ENCODE data around the gene IFITM5. TPM values are rescaled to one million over a fixed set of nuclear protein-coding genes. Genes with fewer than 3 reads are reported as not detected.
A peak's percentile ranks its signal among the peaks of the same experiment; 100 is the strongest.

IFITM5 gene
- total RNA-seq, 3 donors from 2014 or later = not detected

DNA sequence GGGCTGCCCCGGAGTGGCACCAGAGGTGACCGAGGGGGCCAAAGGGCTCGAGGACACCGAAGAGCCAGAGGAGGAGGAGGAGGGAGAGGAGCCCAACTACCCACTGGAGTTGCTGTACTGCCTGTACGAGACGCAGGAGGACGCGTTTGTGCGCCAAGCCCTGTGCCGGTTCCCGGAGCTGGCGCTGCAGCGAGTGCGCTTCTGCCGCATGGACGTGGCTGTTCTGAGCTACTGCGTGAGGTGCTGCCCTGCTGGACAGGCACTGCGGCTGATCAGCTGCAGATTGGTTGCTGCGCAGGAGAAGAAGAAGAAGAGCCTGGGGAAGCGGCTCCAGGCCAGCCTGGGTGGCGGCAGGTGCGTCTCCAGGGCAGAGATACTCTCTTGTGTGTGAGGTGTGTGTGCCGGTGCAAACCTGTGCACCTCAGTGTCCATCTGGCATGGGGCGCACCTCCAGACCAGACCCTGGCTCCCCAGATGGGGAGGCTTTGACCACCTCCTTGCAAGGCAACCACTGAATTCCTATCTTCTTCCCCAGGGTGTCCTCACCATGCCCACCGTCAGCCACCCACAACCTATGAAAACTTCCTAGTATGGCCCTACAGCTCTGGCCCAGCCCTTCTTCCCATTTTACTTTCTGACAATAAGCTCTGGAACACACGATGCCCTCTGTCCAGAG, 17.7 kb downstream of the IFITM5 start:
- H3K4me1 ChIP-seq (ENCODE audit: low read depth) = peaks cover 29% of the 10 kb centered on the region
- ATAC-seq (no peak), DNase-seq (no peak)
- H3K4me3 ChIP-seq = no peak overlapping the region
- TF ChIP-seq, protein P1, sequence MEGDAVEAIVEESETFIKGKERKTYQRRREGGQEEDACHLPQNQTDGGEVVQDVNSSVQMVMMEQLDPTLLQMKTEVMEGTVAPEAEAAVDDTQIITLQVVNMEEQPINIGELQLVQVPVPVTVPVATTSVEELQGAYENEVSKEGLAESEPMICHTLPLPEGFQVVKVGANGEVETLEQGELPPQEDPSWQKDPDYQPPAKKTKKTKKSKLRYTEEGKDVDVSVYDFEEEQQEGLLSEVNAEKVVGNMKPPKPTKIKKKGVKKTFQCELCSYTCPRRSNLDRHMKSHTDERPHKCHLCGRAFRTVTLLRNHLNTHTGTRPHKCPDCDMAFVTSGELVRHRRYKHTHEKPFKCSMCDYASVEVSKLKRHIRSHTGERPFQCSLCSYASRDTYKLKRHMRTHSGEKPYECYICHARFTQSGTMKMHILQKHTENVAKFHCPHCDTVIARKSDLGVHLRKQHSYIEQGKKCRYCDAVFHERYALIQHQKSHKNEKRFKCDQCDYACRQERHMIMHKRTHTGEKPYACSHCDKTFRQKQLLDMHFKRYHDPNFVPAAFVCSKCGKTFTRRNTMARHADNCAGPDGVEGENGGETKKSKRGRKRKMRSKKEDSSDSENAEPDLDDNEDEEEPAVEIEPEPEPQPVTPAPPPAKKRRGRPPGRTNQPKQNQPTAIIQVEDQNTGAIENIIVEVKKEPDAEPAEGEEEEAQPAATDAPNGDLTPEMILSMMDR (IDR thresholded peaks at IDR 0.05) = no peak
- no peaks in the 10 kb centered on the region for H3K36me3 ChIP-seq (ENCODE audit: low read depth)
- no peaks in the 10 kb centered on the region for H3K9me3 ChIP-seq
- intact Hi-C loops (cut with DNase I, micrococcal nuclease) = no loop called here

DNA sequence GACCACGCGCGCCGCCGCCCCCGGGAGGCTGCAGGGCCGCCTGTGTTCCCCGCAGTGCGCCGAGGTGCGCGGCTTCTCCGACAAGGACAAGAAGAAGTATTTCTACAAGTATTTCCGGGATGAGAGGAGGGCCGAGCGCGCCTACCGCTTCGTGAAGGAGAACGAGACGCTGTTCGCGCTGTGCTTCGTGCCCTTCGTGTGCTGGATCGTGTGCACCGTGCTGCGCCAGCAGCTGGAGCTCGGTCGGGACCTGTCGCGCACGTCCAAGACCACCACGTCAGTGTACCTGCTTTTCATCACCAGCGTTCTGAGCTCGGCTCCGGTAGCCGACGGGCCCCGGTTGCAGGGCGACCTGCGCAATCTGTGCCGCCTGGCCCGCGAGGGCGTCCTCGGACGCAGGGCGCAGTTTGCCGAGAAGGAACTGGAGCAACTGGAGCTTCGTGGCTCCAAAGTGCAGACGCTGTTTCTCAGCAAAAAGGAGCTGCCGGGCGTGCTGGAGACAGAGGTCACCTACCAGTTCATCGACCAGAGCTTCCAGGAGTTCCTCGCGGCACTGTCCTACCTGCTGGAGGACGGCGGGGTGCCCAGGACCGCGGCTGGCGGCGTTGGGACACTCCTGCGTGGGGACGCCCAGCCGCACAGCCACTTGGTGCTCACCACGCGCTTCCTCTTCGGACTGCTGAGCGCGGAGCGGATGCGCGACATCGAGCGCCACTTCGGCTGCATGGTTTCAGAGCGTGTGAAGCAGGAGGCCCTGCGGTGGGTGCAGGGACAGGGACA, 18.4 kb downstream of the IFITM5 start:
- TF ChIP-seq, protein P1 (IDR thresholded peaks at IDR 0.05) = no peak
- Histone ChIP-seq H3K9me3 (no peaks in the 10 kb centered on the region), H3K4me1 (ENCODE audit: low read depth) (peaks cover 29% of the 10 kb centered on the region), H3K4me3 (no peak overlapping the region), H3K36me3 (ENCODE audit: low read depth) (no peaks in the 10 kb centered on the region)
- intact Hi-C loops (cut with DNase I, micrococcal nuclease) = no loop called here
- DNase-seq = peak; percentile 56 to 74 (median 57)
- peak; percentile 43 for ATAC-seq

DNA sequence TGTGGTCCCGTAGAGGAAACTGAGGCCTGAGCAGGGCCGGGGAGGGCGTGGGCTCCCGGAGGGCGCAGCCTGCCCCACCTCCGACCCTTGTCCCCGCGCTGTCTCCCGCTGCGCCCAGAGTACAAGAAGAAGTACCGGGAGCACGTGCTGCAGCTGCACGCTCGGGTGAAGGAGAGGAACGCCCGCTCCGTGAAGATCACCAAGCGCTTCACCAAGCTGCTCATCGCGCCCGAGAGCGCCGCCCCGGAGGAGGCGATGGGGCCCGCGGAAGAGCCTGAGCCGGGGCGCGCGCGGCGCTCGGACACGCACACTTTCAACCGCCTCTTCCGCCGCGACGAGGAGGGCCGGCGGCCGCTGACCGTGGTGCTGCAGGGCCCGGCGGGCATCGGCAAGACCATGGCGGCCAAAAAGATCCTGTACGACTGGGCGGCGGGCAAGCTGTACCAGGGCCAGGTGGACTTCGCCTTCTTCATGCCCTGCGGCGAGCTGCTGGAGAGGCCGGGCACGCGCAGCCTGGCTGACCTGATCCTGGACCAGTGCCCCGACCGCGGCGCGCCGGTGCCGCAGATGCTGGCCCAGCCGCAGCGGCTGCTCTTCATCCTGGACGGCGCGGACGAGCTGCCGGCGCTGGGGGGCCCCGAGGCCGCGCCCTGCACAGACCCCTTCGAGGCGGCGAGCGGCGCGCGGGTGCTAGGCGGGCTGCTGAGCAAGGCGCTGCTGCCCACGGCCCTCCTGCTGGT, 19.2 kb downstream of the IFITM5 start:
- ATAC-seq (peak; percentile 78), DNase-seq (peak; percentile 60 to 85 (median 74))
- H3K4me1 ChIP-seq (ENCODE audit: low read depth) = peaks cover 29% of the 10 kb centered on the region
- intact Hi-C loops (cut with DNase I, micrococcal nuclease) = no loop called here
- TF ChIP-seq, protein P1 (IDR thresholded peaks at IDR 0.05) = no peak
- no peaks in the 10 kb centered on the region for H3K9me3 ChIP-seq
- no peaks in the 10 kb centered on the region for H3K36me3 ChIP-seq (ENCODE audit: low read depth)
- H3K4me3 ChIP-seq = no peak overlapping the region

DNA sequence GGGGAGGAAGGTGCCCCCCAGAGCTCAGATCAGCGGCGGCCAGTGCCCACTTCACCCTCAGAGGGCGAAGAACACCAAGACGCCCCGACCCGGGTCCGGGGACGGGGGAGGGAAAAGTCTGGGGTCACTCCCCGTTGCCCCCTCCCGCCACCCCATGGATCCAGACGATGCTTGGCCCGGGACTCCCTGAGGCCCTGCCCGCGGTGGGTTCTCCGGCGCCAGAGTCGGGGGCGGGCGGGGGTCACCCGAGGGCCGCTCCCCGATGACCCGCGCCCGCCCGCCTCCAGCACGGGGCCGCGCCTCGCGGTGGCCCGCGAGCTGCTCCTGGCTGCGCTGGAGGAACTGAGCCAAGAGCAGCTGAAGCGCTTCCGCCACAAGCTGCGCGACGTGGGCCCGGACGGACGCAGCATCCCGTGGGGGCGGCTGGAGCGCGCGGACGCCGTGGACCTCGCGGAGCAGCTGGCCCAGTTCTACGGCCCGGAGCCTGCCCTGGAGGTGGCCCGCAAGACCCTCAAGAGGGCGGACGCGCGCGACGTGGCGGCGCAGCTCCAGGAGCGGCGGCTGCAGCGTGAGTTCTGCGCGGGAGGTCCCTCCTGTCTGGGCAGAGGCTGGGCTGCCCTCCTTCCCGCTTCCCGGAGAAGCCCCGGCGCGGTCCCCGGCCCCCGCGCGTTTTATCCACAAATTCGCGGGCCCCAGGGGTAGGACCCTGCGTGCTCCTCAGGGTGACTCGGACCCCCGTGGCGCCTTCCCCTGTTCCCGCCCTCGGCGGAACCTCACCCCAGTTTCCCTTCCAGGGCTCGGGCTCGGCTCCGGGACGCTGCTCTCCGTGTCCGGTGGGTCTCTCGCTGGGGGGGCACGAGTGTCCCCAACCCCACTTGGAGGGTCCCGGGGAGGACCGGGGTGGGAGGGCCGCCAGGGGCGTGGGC, 20.0 kb downstream of the IFITM5 start:
- peak; percentile 47 for ATAC-seq

More for the DNA sequence above, 20.0 kb downstream of the IFITM5 start:
- Histone ChIP-seq H3K4me1 (ENCODE audit: low read depth) (peaks cover 29% of the 10 kb centered on the region), H3K9me3 (no peaks in the 10 kb centered on the region), H3K36me3 (ENCODE audit: low read depth) (no peaks in the 10 kb centered on the region), H3K4me3 (no peak overlapping the region)
- TF ChIP-seq, protein P1 (IDR thresholded peaks at IDR 0.05) = no peak
- peak in 2 of 3 donors; percentile 55 to 71 for DNase-seq
- intact Hi-C loops (cut with DNase I, micrococcal nuclease) = no loop called here

Data from mucosa of descending colon (tissue), 3 donors.